A549 (cell line): ENCODE measurements around the gene DOK7. TPM values are rescaled to one million over a fixed set of nuclear protein-coding genes. Genes with fewer than 3 reads are reported as not detected.

Experiments used
- ATAC-seq, 2 experiments: fragments of 200-7000 bp in 1 of 2; fragments of >200 bp in 1 of 2; cut with Nextera tagmentation in 1 of 2; cut with Tn5 transposase in 1 of 2; 3 replicates each; pipeline versions ENCODE4 v1.8.0 to v1.9.1; 2018 to 2020; ENCODE audit warnings: mild to moderate bottlenecking in 1 of 2, moderate library complexity in 1 of 2
- CTCF ChIA-PET: fragments of 300-600 bp; sonication (Branson Sonifier 250); formaldehyde crosslinking; extraction: SDS; loops from one replicate; lab custom pipeline; 2021; ENCODE audit warnings: antibody characterized with exemption, inconsistent platforms; lab: Yijun Ruan, JAX
- POLR2A ChIA-PET: fragments of 350-600 bp; formaldehyde crosslinking; extraction: SDS; loops from one replicate; lab custom pipeline; 2021; ENCODE audit warnings: antibody characterized with exemption, inconsistent platforms; lab: Yijun Ruan, JAX
- DNase-seq, 2 experiments: peaks; one replicate each; pipeline versions ENCODE4 v3.0.0 to v3.0.0-alpha.2; 2011 to 2016; ENCODE audit warnings: low read depth in 1 of 2, low spot score in 1 of 2
- FAIRE-seq: peaks from 2 replicates; lab custom pipeline; 2011; peaks lifted over from hg19 to GRCh38; lab: Jason Lieb, UNC
- H3K27ac ChIP-seq, 2 experiments: fragments of >200 bp; sonication (Bioruptor Twin); formaldehyde crosslinking; 3 replicates each; pipeline ENCODE4 v1.5.1; 2016 to 2017
- H3K4me1 ChIP-seq: fragments of >200 bp; sonication (Bioruptor Twin); formaldehyde crosslinking; 3 replicates; pipeline ENCODE4 v1.6.1; 2016
- H3K4me2 ChIP-seq: fragments of >200 bp; sonication (Bioruptor Twin); formaldehyde crosslinking; 3 replicates; pipeline ENCODE4 v1.6.1; 2016
- H3K4me3 ChIP-seq: fragments of >200 bp; sonication (Bioruptor Twin); formaldehyde crosslinking; 3 replicates; pipeline ENCODE4 v1.5.1; 2016
- H3K9me3 ChIP-seq: fragments of >200 bp; sonication (Bioruptor Twin); formaldehyde crosslinking; 3 replicates; pipeline ENCODE4 v1.6.1; 2016
- BHLHE40 ChIP-seq: IDR thresholded peaks from 2 replicates; pipeline ENCODE4 v1.6.1; 2012; ENCODE audit warnings: low read depth, low read length, inconsistent platforms
- CBX2 ChIP-seq: fragments of 200-600 bp; sonication (generic); IDR thresholded peaks from 2 replicates; pipeline ENCODE4 v1.6.1; 2016; ENCODE audit warnings: low read depth, mild to moderate bottlenecking, borderline replicate concordance
- EP300 ChIP-seq, 2 experiments: fragments of >200 bp; sonication (Bioruptor Twin); formaldehyde crosslinking; IDR thresholded peaks; 2 replicates in 1 of 2; 3 replicates in 1 of 2; pipeline ENCODE4 v1.6.1; 2016 to 2017
- FOSB ChIP-seq: fragments of 250-450 bp; sonication (Bioruptor Pico); IDR thresholded peaks from 2 replicates; pipeline ENCODE4 v1.5.0; 2020; ENCODE audit warnings: mild to moderate bottlenecking, moderate library complexity
- FOSL2 ChIP-seq, 2 experiments: fragments of 450-650 bp in 1 of 2; fragments of >200 bp in 1 of 2; sonication (Bioruptor Twin) in 1 of 2; formaldehyde crosslinking; IDR thresholded peaks; 2 replicates each; pipeline versions ENCODE4 v1.5.0 to v1.6.1; 2016 to 2020; ENCODE audit warnings: mild to moderate bottlenecking in 1 of 2, moderate library complexity in 1 of 2
- HDAC2 ChIP-seq: fragments of 200-600 bp; sonication (generic); IDR thresholded peaks from 2 replicates; pipeline ENCODE4 v1.6.1; 2016
- HEYL ChIP-seq: fragments of 250-450 bp; sonication (Bioruptor Pico); IDR thresholded peaks from 2 replicates; pipeline ENCODE4 v1.8.0; 2021; ENCODE audit warnings: mild to moderate bottlenecking, moderate library complexity
- HOXA7 ChIP-seq: fragments of 250-450 bp; sonication (Bioruptor Pico); IDR thresholded peaks from 2 replicates; pipeline ENCODE4 v1.5.0; 2020; ENCODE audit warnings: mild to moderate bottlenecking, moderate library complexity
- HOXB5 ChIP-seq: fragments of 250-450 bp; sonication (Bioruptor Pico); IDR thresholded peaks from 2 replicates; pipeline ENCODE4 v1.5.0; 2020; ENCODE audit warnings: mild to moderate bottlenecking, moderate library complexity
- KDM1A ChIP-seq: fragments of 200-600 bp; sonication (generic); IDR thresholded peaks from 2 replicates; pipeline ENCODE4 v1.6.1; 2016; ENCODE audit warnings: low read depth, mild to moderate bottlenecking
- KDM5A ChIP-seq: fragments of 200-600 bp; sonication (generic); IDR thresholded peaks from 2 replicates; pipeline ENCODE4 v1.6.1; 2016; ENCODE audit warnings: antibody characterized with exemption, mild to moderate bottlenecking
- MYC ChIP-seq: IDR thresholded peaks from 2 replicates; pipeline ENCODE4 v1.6.1; 2012; ENCODE audit warnings: mild to moderate bottlenecking, inconsistent platforms, low read length, improper control_type of control experiment, borderline replicate concordance
- NFE2L2 ChIP-seq: fragments of 150-350 bp; conservative IDR thresholded peaks from 2 replicates; pipeline ENCODE4 v1.6.1; 2014; ENCODE audit warnings: low read length
- NPAS2 ChIP-seq: fragments of 250-450 bp; sonication (Bioruptor Pico); IDR thresholded peaks from 2 replicates; pipeline ENCODE4 v1.8.0; 2022; ENCODE audit warnings: mild to moderate bottlenecking, moderate library complexity, borderline replicate concordance
- PHF8 ChIP-seq: fragments of 200-600 bp; sonication (generic); IDR thresholded peaks from 2 replicates; pipeline ENCODE4 v1.6.1; 2016; ENCODE audit warnings: low read depth, mild to moderate bottlenecking, antibody characterized with exemption, moderate library complexity, borderline replicate concordance
- POLR2A ChIP-seq: IDR thresholded peaks from 2 replicates; pipeline ENCODE4 v1.6.1; 2012; ENCODE audit warnings: mild to moderate bottlenecking, low read length
- RAD21 ChIP-seq, 2 experiments: fragments of >200 bp in 1 of 2; sonication (Bioruptor Twin) in 1 of 2; formaldehyde crosslinking in 1 of 2; IDR thresholded peaks in 1 of 2; conservative IDR thresholded peaks in 1 of 2; 2 replicates in 1 of 2; 3 replicates in 1 of 2; pipeline ENCODE4 v1.6.1; 2012 to 2018; ENCODE audit warnings: inconsistent platforms in 1 of 2
- RARB ChIP-seq: fragments of 250-450 bp; sonication (Bioruptor Pico); IDR thresholded peaks from 2 replicates; pipeline ENCODE4 v1.8.0; 2021; ENCODE audit warnings: mild to moderate bottlenecking, moderate library complexity
- RCOR1 ChIP-seq: fragments of 150-350 bp; IDR thresholded peaks from 2 replicates; pipeline ENCODE4 v1.6.1; 2014; ENCODE audit warnings: antibody characterized with exemption, low read length, low read depth
- SMC3 ChIP-seq: fragments of >200 bp; sonication (Bioruptor Twin); formaldehyde crosslinking; IDR thresholded peaks from 3 replicates; pipeline ENCODE4 v1.6.1; 2018; ENCODE audit warnings: inconsistent platforms
- SREBF2 ChIP-seq: fragments of 450-650 bp; IDR thresholded peaks from 2 replicates; pipeline ENCODE4 v1.6.1; 2014; ENCODE audit warnings: mild to moderate bottlenecking, moderate library complexity
- TFCP2L1 ChIP-seq: fragments of 250-450 bp; sonication (Bioruptor Pico); IDR thresholded peaks from 2 replicates; pipeline ENCODE4 v1.5.0; 2021; ENCODE audit warnings: mild to moderate bottlenecking
- ZFP36 ChIP-seq: fragments of 450-650 bp; IDR thresholded peaks from 2 replicates; pipeline ENCODE4 v1.6.1; 2014; ENCODE audit warnings: borderline replicate concordance; ENCODE audit not compliant: partially characterized antibody
- ZNF302 ChIP-seq: fragments of 250-450 bp; sonication (Bioruptor Pico); IDR thresholded peaks from 2 replicates; pipeline ENCODE4 v1.9.0; 2021; ENCODE audit warnings: inconsistent platforms, mild to moderate bottlenecking, moderate library complexity
- WGBS: methylation state at CpG from one replicate; pipeline ENCODE4 v1.1.6; 2017; ENCODE audit errors: missing lambda C conversion rate; 5-methylcytosine and 5-hydroxymethylcytosine counted together
- polyA plus RNA-seq, 4 experiments: library from polyadenylated mRNA; depleted of rRNA in 3 of 4; stranded (reverse); fragments of >200 nt; fragmentation: RNase III in 1 of 4; extraction: RNeasy Plus Mini Kit Qiagen cat#74134 plus additional on column Dnase treatment in 1 of 4; gene quantifications; 2 replicates in 3 of 4; 3 replicates in 1 of 4; pipeline ENCODE4 v1.2.3, GENCODE V29; 2011 to 2017
- TF ChIP-seq, protein P1 (sequence below): fragments of >200 bp; sonication (Bioruptor Twin); formaldehyde crosslinking; IDR thresholded peaks from 3 replicates; pipeline ENCODE4 v1.5.1; 2016
- TF ChIP-seq, protein P2 (sequence below): fragments of 150-350 bp; IDR thresholded peaks from 2 replicates; pipeline ENCODE4 v1.6.1; 2014; ENCODE audit warnings: low read depth, mild to moderate bottlenecking, low read length
- TF ChIP-seq, protein P3 (sequence below): fragments of >200 bp; sonication (Bioruptor Twin); formaldehyde crosslinking; IDR thresholded peaks from 2 replicates; pipeline ENCODE4 v1.6.1; 2016
- TF ChIP-seq, protein P4 (sequence below): IDR thresholded peaks from 2 replicates; pipeline ENCODE4 v1.6.1; 2012
- TF ChIP-seq, protein P5 (sequence below): fragments of 250-450 bp; sonication (Bioruptor Pico); IDR thresholded peaks from 2 replicates; pipeline ENCODE4 v1.5.0; 2021; ENCODE audit warnings: mild to moderate bottlenecking, moderate library complexity, borderline replicate concordance

The DOK7 gene
- polyA plus RNA-seq, 2 of the 4 experiments (the other 2 are of a cell fraction): 0.17 to 0.21 TPM

DNA sequence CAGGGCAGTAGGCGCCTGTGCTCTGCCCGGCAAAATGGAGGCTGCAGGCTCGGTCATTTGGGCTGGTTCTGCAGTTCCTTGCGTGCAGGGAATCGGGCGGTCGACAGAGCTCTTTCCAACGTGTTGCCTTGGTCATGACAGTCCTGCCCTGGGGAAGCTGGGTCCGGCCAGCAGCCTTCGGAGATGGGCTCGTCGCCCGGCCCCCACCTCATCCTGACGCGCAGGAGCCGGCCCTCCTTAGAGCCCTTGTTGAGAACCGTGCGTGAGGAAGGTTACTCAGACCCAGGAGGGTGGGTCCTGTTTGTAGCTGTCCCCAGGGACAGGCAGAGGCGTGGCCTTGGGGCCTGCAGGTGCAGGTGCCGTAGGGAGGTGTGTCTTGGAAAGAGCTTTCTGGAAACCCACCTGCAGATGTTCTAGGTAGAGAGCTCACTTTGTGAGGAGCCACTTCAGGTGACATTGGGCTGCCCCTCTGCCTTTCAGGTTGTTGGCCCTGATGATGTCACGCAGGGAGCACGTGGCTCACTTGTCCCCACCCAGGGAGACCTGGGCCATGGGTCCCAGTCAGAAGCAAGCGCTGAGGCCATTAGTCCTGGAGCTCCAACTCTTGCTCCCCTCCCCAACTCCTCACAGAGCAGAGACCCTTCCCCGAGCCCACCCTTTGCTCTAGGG is 36.5 kb upstream of the DOK7 start:
- ATAC-seq: no peak
- FAIRE-seq: no peak
- ChIA-PET POLR2A (no interaction called here), CTCF (interaction anchor here (0.7 to 1.0 kb wide), 2 partner anchors 9 to 17 kb away, joined by 3 to 4 read pairs; no protein-coding TSS in a partner anchor)
- H3K4me3 ChIP-seq: no peak overlapping the region
- 93% methylated on average over 19 of the region's 24 CpGs for WGBS
- DNase-seq: no peak
- H3K27ac ChIP-seq: no peak overlapping the region
- no peak overlapping the region for H3K4me2 ChIP-seq
- TF ChIP-seq TFCP2L1 (CRISPR knock-in tag) (no peak), NPAS2 (CRISPR knock-in tag) (no peak), KDM5A (no peak), FOSB (CRISPR knock-in tag) (no peak), EP300 (IDR thresholded peaks at IDR 0.05) (no peak)
- H3K4me1 ChIP-seq: no peaks in the 10 kb centered on the region
- H3K9me3 ChIP-seq: no peaks in the 10 kb centered on the region

DNA sequence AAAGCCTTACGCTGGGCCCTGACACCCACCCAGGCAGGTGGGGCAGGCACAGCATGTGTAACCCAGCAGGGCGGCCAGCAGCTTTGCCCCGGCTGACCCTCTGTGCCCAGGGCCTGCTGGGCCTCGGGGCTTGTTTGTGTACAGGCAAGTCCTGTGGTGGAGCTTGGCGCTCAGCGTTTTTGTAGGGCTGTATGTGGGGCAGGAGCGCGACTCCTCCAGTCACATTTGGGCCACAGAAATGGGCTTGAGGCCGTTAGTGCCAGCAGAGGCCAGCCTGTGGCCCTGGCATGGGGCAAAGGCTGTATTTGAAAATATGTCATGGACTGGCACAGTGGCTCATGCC is 36.0 kb upstream of the DOK7 start:
- ChIA-PET POLR2A (no interaction called here), CTCF (interaction anchor here (0.7 to 2.0 kb wide), 4 partner anchors 9 to 16 kb away, joined by 3 to 4 read pairs (median 4); no protein-coding TSS in a partner anchor)
- FAIRE-seq (no peak), ATAC-seq (no peak), DNase-seq (no peak)
- TF ChIP-seq POLR2A: no peak
- no peak for TF ChIP-seq MYC
- TF ChIP-seq NPAS2 (CRISPR knock-in tag): no peak
- TF ChIP-seq BHLHE40: no peak
- TF ChIP-seq HEYL (CRISPR knock-in tag): no peak
- TF ChIP-seq, protein P1, sequence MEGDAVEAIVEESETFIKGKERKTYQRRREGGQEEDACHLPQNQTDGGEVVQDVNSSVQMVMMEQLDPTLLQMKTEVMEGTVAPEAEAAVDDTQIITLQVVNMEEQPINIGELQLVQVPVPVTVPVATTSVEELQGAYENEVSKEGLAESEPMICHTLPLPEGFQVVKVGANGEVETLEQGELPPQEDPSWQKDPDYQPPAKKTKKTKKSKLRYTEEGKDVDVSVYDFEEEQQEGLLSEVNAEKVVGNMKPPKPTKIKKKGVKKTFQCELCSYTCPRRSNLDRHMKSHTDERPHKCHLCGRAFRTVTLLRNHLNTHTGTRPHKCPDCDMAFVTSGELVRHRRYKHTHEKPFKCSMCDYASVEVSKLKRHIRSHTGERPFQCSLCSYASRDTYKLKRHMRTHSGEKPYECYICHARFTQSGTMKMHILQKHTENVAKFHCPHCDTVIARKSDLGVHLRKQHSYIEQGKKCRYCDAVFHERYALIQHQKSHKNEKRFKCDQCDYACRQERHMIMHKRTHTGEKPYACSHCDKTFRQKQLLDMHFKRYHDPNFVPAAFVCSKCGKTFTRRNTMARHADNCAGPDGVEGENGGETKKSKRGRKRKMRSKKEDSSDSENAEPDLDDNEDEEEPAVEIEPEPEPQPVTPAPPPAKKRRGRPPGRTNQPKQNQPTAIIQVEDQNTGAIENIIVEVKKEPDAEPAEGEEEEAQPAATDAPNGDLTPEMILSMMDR: no peak
- no peak for TF ChIP-seq ZNF302 (CRISPR knock-in tag)
- TF ChIP-seq, protein P2, sequence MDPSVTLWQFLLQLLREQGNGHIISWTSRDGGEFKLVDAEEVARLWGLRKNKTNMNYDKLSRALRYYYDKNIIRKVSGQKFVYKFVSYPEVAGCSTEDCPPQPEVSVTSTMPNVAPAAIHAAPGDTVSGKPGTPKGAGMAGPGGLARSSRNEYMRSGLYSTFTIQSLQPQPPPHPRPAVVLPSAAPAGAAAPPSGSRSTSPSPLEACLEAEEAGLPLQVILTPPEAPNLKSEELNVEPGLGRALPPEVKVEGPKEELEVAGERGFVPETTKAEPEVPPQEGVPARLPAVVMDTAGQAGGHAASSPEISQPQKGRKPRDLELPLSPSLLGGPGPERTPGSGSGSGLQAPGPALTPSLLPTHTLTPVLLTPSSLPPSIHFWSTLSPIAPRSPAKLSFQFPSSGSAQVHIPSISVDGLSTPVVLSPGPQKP: no peak
- no peak for TF ChIP-seq NFE2L2
- no peak for TF ChIP-seq KDM1A
- no peak for TF ChIP-seq EP300 (IDR thresholded peaks at IDR 0.05)
- no peak for TF ChIP-seq RCOR1
- TF ChIP-seq RARB (CRISPR knock-in tag): no peak
- TF ChIP-seq HOXB5 (CRISPR knock-in tag): no peak
- TF ChIP-seq FOSL2 (IDR thresholded peaks at IDR 0.05): no peak
- TF ChIP-seq FOSL2 (CRISPR knock-in tag; IDR thresholded peaks at IDR 0.05): no peak
- no peak for TF ChIP-seq HDAC2
- TF ChIP-seq SREBF2: no peak
- 80% methylated on average over 2 of the region's 9 CpGs for WGBS
- H3K27ac ChIP-seq: no peak overlapping the region
- H3K9me3 ChIP-seq: no peaks in the 10 kb centered on the region
- no peaks in the 10 kb centered on the region for H3K4me1 ChIP-seq
- no peak overlapping the region for H3K4me3 ChIP-seq
- no peak overlapping the region for H3K4me2 ChIP-seq

DNA sequence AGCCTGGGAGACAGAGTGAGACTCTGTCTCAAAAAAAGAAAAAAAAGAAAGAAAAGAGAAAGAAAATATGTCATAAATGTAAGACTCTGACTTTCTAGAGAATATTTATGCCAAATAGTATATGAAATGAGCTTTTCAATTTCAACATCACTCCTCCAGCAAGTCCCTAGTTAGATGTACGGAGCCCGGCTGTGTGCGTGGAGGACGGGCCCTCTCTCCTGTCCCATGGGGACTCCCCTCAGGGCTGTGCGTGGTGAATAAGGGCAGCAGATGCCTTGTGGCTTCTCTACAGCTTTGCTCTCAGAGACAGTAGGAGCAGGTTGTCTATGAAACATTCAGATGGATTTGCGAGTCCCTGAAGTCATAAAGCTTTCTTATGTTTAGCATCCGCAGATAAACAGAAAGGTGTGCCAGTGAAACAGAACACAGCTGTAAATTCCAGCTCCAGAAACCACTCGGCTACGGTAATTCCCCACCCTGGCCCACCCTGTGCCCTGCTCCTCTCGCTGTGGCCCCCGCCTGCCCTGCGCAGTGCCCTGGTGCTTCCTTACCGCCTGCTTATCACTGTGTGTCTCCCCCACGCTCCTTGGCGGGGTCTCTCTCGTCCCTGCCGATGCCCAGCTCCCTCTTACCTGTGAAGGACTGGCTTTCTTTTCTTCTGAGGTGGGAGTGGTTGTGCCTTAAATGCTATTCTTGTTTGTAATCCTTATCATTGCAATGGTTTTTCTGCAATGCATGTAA is 35.2 kb upstream of the DOK7 start:
- no peaks in the 10 kb centered on the region for H3K4me1 ChIP-seq
- FAIRE-seq: no peak
- 88% methylated on average over 13 of the region's 17 CpGs for WGBS
- H3K4me2 ChIP-seq: no peak overlapping the region
- POLR2A ChIA-PET: no interaction called here
- CTCF ChIA-PET: interaction anchor here (0.7 to 2.0 kb wide), 2 partner anchors 9 kb away, joined by 3 to 4 read pairs; no protein-coding TSS in a partner anchor
- no peak overlapping the region for H3K4me3 ChIP-seq
- no peak for ATAC-seq
- no peak overlapping the region for H3K27ac ChIP-seq
- no peak for DNase-seq
- H3K9me3 ChIP-seq: no peaks in the 10 kb centered on the region
- TF ChIP-seq, protein P3, sequence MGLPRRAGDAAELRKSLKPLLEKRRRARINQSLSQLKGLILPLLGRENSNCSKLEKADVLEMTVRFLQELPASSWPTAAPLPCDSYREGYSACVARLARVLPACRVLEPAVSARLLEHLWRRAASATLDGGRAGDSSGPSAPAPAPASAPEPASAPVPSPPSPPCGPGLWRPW: no peak
- TF ChIP-seq SMC3 (no peak), NPAS2 (CRISPR knock-in tag) (no peak), RARB (CRISPR knock-in tag) (no peak), ZFP36 (no peak), RAD21 (conservative IDR thresholded peaks at IDR 0.05 in 1 of 2, IDR thresholded peaks at IDR 0.05 in 1 of 2) (no peak), POLR2A (no peak), CBX2 (no peak), HOXA7 (CRISPR knock-in tag) (no peak), PHF8 (no peak)
- TF ChIP-seq, protein P4, sequence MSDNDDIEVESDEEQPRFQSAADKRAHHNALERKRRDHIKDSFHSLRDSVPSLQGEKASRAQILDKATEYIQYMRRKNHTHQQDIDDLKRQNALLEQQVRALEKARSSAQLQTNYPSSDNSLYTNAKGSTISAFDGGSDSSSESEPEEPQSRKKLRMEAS: no peak
- TF ChIP-seq, protein P5, sequence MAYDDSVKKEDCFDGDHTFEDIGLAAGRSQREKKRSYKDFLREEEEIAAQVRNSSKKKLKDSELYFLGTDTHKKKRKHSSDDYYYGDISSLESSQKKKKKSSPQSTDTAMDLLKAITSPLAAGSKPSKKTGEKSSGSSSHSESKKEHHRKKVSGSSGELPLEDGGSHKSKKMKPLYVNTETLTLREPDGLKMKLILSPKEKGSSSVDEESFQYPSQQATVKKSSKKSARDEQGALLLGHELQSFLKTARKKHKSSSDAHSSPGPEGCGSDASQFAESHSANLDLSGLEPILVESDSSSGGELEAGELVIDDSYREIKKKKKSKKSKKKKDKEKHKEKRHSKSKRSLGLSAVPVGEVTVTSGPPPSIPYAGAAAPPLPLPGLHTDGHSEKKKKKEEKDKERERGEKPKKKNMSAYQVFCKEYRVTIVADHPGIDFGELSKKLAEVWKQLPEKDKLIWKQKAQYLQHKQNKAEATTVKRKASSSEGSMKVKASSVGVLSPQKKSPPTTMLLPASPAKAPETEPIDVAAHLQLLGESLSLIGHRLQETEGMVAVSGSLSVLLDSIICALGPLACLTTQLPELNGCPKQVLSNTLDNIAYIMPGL: no peak
